HG03439 (cell line): Measurements from ENCODE around the gene INTS1.
A peak's percentile ranks its signal among the peaks of the same experiment; 100 is the strongest.

Experiments used
- ATAC-seq: cut with Tn5 transposase; IDR thresholded peaks from one replicate; pipeline ENCODE4 v1.9.1; 2021; ENCODE audit warnings: mild to moderate bottlenecking, moderate library complexity; ENCODE audit not compliant: unreplicated experiment

INTS1 gene

GRCh38 chr7:1466524-1467271 is 37.5 kb downstream of the INTS1 start:
- no peak for ATAC-seq

GRCh38 chr7:1464694-1465093 is 39.5 kb downstream of the INTS1 start:
- ATAC-seq: no peak

- ATAC-seq: no peak
These were observed 40.4 kb downstream of the INTS1 start for GRCh38 chr7:1463676-1464223.

GRCh38 chr7:1461646-1462375 is 42.4 kb downstream of the INTS1 start:
- no peak for ATAC-seq

- ATAC-seq: no peak
These were observed 43.2 kb downstream of the INTS1 start for GRCh38 chr7:1460821-1461645.

GRCh38 chr7:1459920-1460820 is 44.0 kb downstream of the INTS1 start:
- ATAC-seq: no peak

GRCh38 chr7:1459512-1459892 is 44.7 kb downstream of the INTS1 start:
- peak; percentile 87 for ATAC-seq

GRCh38 chr7:1458683-1459511 is 45.3 kb downstream of the INTS1 start, which contains the start of gene MICALL2:
MICALL2 (minus strand) TSS chr7:1459470; CDS start chr7:1459326, 144 bp downstream.
- peak; percentile 20 for ATAC-seq

- ATAC-seq: no peak
These were observed 46.1 kb downstream of the INTS1 start for GRCh38 chr7:1457949-1458682.

- no peak for ATAC-seq
These were observed 46.9 kb downstream of the INTS1 start for GRCh38 chr7:1457059-1457948.

GRCh38 chr7:1455955-1456354 is 48.2 kb downstream of the INTS1 start:
- ATAC-seq: no peak

- no peak for ATAC-seq
These were observed 48.8 kb downstream of the INTS1 start for GRCh38 chr7:1455241-1455939.

GRCh38 chr7:1454542-1454941 is 49.6 kb downstream of the INTS1 start:
- ATAC-seq: no peak

- no peak for ATAC-seq
These were observed 52.0 kb downstream of the INTS1 start for GRCh38 chr7:1452205-1452604.

- no peak for ATAC-seq
These were observed 53.2 kb downstream of the INTS1 start for GRCh38 chr7:1450987-1451386.

- no peak for ATAC-seq
These were observed 53.8 kb downstream of the INTS1 start for GRCh38 chr7:1450431-1450830.

GRCh38 chr7:1449951-1450350 is 54.2 kb downstream of the INTS1 start:
- no peak for ATAC-seq
